A673 (cell line): ENCODE data around the gene NKX1-1. TPM values are rescaled to one million over a fixed set of nuclear protein-coding genes. Genes with fewer than 3 reads are reported as not detected.

Experiments used
- BruUV-seq: library from RNA; stranded (reverse); fragments of 400-500 nt; replicated peaks from 2 replicates; lab custom pipeline; 2021; lab: Mats Ljungman, UMichigan
- CTCF ChIA-PET: fragments of 300-600 bp; sonication (Branson Sonifier 250); formaldehyde crosslinking; loops from one replicate; lab custom pipeline; 2022; ENCODE audit warnings: antibody characterized with exemption; lab: Charles Lee
- POLR2A ChIA-PET: fragments of 300-600 bp; sonication (Branson Sonifier 250); formaldehyde crosslinking; loops from one replicate; lab custom pipeline; 2022; ENCODE audit warnings: antibody characterized with exemption; ENCODE audit not compliant: low non-redundant PET; lab: Charles Lee
- DNase-seq: peaks from one replicate; pipeline ENCODE4 v3.0.0-alpha.2; 2015; ENCODE audit warnings: low spot score
- H3K27ac ChIP-seq: fragments of 200-600 bp; sonication (generic); 2 replicates; pipeline ENCODE4 v1.5.1; 2016; ENCODE audit warnings: mixed run types, low read depth, mild to moderate bottlenecking, mixed read lengths, antibody characterized with exemption, low read length; ENCODE audit not compliant: poor library complexity, severe bottlenecking
- H3K27me3 ChIP-seq: fragments of 200-600 bp; sonication (generic); replicated peaks from 2 replicates; pipeline ENCODE4 v1.6.1; 2017; ENCODE audit warnings: mixed run types, low read depth, mild to moderate bottlenecking, mixed read lengths, antibody characterized with exemption, low read length; ENCODE audit not compliant: insufficient read depth, poor library complexity
- H3K36me3 ChIP-seq: fragments of 200-600 bp; sonication (generic); 2 replicates; pipeline ENCODE4 v1.6.1; 2016; ENCODE audit warnings: mixed run types, mild to moderate bottlenecking, mixed read lengths, antibody characterized with exemption, low read length; ENCODE audit not compliant: insufficient read depth, poor library complexity, severe bottlenecking
- H3K4me1 ChIP-seq: fragments of 200-600 bp; sonication (generic); 2 replicates; pipeline ENCODE4 v1.6.1; 2017; ENCODE audit warnings: mixed run types, mild to moderate bottlenecking, mixed read lengths, antibody characterized with exemption, low read length; ENCODE audit not compliant: insufficient read depth, poor library complexity, severe bottlenecking
- H3K4me3 ChIP-seq: fragments of 200-600 bp; sonication (generic); 2 replicates; pipeline ENCODE4 v1.5.1; 2016; ENCODE audit warnings: low read depth, mixed run types, mild to moderate bottlenecking, mixed read lengths, low read length; ENCODE audit not compliant: poor library complexity, severe bottlenecking
- H3K9me3 ChIP-seq: fragments of 200-600 bp; sonication (generic); 2 replicates; pipeline ENCODE4 v1.6.1; 2016; ENCODE audit warnings: mixed run types, low read depth, mild to moderate bottlenecking, mixed read lengths, antibody characterized with exemption, low read length; ENCODE audit not compliant: poor library complexity, severe bottlenecking
- CTCF ChIP-seq: fragments of 300-800, 200-600 bp; sonication (generic); conservative IDR thresholded peaks from 2 replicates; pipeline ENCODE4 v1.5.1; 2017; ENCODE audit warnings: low read depth, mild to moderate bottlenecking, antibody characterized with exemption, low read length, moderate library complexity, mixed read lengths
- EZH2 ChIP-seq: fragments of 200-600 bp; sonication (generic); IDR thresholded peaks from 2 replicates; pipeline ENCODE4 v1.6.1; 2017; ENCODE audit warnings: borderline replicate concordance, low read depth, mild to moderate bottlenecking, mixed read lengths, antibody characterized with exemption, low read length; ENCODE audit not compliant: poor library complexity, severe bottlenecking
- intact Hi-C: fragments of 100-400 bp; cut with micrococcal nuclease; formaldehyde crosslinking; loops from one replicate; pipeline ENCODE4 v1.10.0; 2022; ENCODE audit not compliant: unreplicated experiment
- total RNA-seq: library from RNA; stranded (reverse); gene quantifications from 2 replicates; pipeline ENCODE4 v1.2.3, GENCODE V29; 2021

NKX1-1 gene
- total RNA-seq, 1 experiment from 2014 or later, result not detected

DNA sequence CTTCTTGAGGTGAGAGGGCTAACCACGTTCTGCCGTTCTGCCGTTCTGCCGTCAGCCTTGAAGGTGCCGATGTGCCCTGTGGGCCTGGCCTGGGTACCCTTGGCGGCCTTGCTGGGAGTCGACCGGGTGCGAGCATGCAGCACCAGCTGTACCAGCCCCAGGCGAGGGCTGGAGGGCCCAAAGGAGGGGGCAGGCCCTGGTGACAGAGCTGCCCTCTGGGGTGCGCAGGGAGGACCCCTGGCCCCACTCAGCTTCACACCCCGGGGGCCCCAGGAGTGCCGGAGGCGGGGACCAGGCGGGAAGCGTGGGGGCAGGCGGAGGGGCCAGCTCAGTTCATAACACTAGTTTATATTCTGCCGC, 37.2 kb downstream of the NKX1-1 start:
- H3K4me3 ChIP-seq, result no peak overlapping the region
- ChIA-PET CTCF (no interaction called here), POLR2A (no interaction called here)
- no peaks in the 10 kb centered on the region for H3K4me1 ChIP-seq
- no peaks in the 10 kb centered on the region for H3K27me3 ChIP-seq
- intact Hi-C loops, result no loop called here
- H3K9me3 ChIP-seq, result no peaks in the 10 kb centered on the region
- no peak for DNase-seq
- no peaks in the 10 kb centered on the region for H3K36me3 ChIP-seq
- TF ChIP-seq EZH2 (no peak), CTCF (no peak)
- BruUV-seq, result no TSS peak
- H3K27ac ChIP-seq, result no peak overlapping the region

- H3K9me3 ChIP-seq, result no peaks in the 10 kb centered on the region
- no peaks in the 10 kb centered on the region for H3K4me1 ChIP-seq
- TF ChIP-seq CTCF (no peak), EZH2 (no peak)
- POLR2A ChIA-PET, result no interaction called here
- H3K27ac ChIP-seq, result no peak overlapping the region
- CTCF ChIA-PET, result no interaction called here
- no peaks in the 10 kb centered on the region for H3K36me3 ChIP-seq
- intact Hi-C loops, result no loop called here
- no peaks in the 10 kb centered on the region for H3K27me3 ChIP-seq
- BruUV-seq, result no TSS peak
- no peak for DNase-seq
- H3K4me3 ChIP-seq, result no peak overlapping the region
These were observed 37.7 kb downstream of the NKX1-1 start for GRCh38 chr4:1368421-1369090.

DNA sequence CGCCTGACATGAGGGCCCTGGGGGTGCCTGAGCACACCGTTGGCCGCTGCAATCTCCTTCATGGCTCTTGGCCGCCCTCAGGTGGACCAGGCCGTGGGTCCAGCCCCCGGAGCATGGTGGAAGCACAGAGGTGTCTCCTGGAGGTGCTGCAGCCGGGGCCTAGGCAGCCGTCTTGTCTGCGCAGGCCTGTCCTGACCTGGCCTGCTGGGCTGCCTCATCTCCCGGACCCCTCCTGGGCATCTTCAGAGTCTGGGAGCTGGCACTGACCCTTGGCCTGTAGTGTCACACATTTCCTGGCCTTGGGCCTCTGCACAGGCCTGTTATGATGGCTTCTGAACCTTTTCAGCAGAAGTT, 38.3 kb downstream of the NKX1-1 start:
- intact Hi-C loops, result no loop called here
- POLR2A ChIA-PET, result no interaction called here
- TF ChIP-seq CTCF (no peak), EZH2 (no peak)
- Histone ChIP-seq H3K9me3 (no peaks in the 10 kb centered on the region), H3K27ac (no peak overlapping the region), H3K4me3 (no peak overlapping the region), H3K27me3 (no peaks in the 10 kb centered on the region), H3K4me1 (no peaks in the 10 kb centered on the region), H3K36me3 (no peaks in the 10 kb centered on the region)
- no peak for DNase-seq
- CTCF ChIA-PET, result no interaction called here
- no TSS peak for BruUV-seq
